ENCODE results near the gene CBL. TPM values are rescaled to one million over a fixed set of nuclear protein-coding genes. Genes with fewer than 3 reads are reported as not detected.

The CBL gene
- total RNA-seq, 1 donor = 9.0 TPM

GRCh38 chr11:119307974-119308373 is 101.8 kb downstream of the CBL start:
- H3K36me3 ChIP-seq (ENCODE audit: insufficient read depth, low read length) = peaks cover 25% of the 10 kb centered on the region
- no peaks in the 10 kb centered on the region for H3K79me2 ChIP-seq (ENCODE audit: insufficient read depth, low read length)
- H3K9me3 ChIP-seq (ENCODE audit: low read depth, low read length) = no peaks in the 10 kb centered on the region
- H2AFZ ChIP-seq (ENCODE audit: low read length) = no peak overlapping the region
- DNase-seq (ENCODE audit: insufficient read length, low spot score, missing footprints) = no peak
- no peaks in the 10 kb centered on the region for H4K20me1 ChIP-seq (ENCODE audit: insufficient read depth, low read length)
- H3K27ac ChIP-seq (ENCODE audit: low read depth, low read length) = no peak overlapping the region
- TF ChIP-seq CTCF (IDR thresholded peaks at IDR 0.05; ENCODE audit: extremely low read depth, low read depth, low read length) = no peak
- H3K4me2 ChIP-seq (ENCODE audit: insufficient read depth, low read length) = no peak overlapping the region
- H3K4me1 ChIP-seq (ENCODE audit: insufficient read depth, low read length) = peaks cover 15% of the 10 kb centered on the region
- no peak overlapping the region for H3K4me3 ChIP-seq (ENCODE audit: insufficient read depth, low read length)
- no peaks in the 10 kb centered on the region for H3K27me3 ChIP-seq (ENCODE audit: insufficient read depth, low read length)

DNA sequence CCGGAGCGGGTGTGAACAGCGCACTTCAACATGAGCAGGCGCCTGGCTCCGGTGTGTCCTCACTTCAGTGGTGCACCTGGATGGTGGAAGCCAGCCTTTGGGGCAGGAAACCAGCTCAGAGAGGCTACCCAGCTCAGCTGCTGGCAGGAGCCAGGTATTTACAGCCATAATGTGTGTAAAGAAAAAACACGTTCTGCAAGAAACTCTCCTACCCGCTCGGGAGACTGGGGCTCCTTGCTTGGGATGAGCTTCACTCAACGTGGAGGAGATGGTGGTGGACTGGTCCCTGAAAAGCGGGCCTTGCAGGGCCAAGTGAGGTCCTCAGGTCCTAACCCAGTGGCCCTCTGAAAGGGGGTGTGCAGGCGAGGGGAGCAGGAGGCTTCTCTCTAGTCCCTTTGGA is 103.3 kb downstream of the CBL start:
- H3K27ac ChIP-seq (ENCODE audit: low read depth, low read length) = no peak overlapping the region
- peaks cover 15% of the 10 kb centered on the region for H3K4me1 ChIP-seq (ENCODE audit: insufficient read depth, low read length)
- no peak overlapping the region for H3K4me2 ChIP-seq (ENCODE audit: insufficient read depth, low read length)
- peak; percentile 68 for DNase-seq (ENCODE audit: insufficient read length, low spot score, missing footprints)
- no peaks in the 10 kb centered on the region for H3K79me2 ChIP-seq (ENCODE audit: insufficient read depth, low read length)
- H2AFZ ChIP-seq (ENCODE audit: low read length) = no peak overlapping the region
- TF ChIP-seq CTCF (IDR thresholded peaks at IDR 0.05; ENCODE audit: extremely low read depth, low read depth, low read length) = no peak
- H3K9me3 ChIP-seq (ENCODE audit: low read depth, low read length) = no peaks in the 10 kb centered on the region
- H4K20me1 ChIP-seq (ENCODE audit: insufficient read depth, low read length) = no peaks in the 10 kb centered on the region
- H3K27me3 ChIP-seq (ENCODE audit: insufficient read depth, low read length) = no peaks in the 10 kb centered on the region
- H3K36me3 ChIP-seq (ENCODE audit: insufficient read depth, low read length) = peaks cover 16% of the 10 kb centered on the region
- H3K4me3 ChIP-seq (ENCODE audit: insufficient read depth, low read length) = no peak overlapping the region

DNA sequence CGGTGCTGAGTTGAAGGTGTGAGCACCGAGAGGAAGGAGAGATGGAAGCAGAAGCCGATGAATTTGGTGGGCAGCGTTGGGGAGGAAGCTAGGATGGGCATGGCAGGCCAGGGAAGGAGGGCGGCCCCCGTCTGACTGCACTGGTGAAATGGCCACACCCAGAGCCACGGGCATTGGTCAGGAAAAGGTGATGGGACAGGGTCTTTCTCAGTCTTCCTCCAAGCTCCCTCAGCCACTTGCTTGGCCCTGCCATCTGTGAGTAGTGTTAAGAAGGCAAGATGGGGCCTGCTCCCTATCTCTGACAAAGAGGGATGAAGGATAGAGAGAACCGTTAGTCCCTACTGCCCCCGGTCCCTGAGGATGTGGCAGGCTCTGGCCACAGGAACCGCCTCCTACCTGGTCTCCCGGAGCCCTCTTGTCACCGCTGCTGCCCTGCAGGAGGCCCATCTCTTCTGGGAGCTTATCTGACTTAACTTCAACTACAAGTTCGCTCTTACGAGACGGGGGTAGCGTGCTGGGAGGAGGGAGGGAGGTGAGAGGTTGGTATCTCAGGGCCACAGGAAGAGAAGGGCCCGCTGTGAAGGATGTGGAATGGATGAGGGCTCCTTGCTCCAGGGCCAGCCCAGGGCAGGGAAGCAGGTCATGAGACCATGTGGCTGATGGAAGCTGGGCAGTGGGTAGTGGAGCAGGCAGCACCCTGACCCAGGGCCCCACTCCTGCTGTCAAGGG is 104.0 kb downstream of the CBL start:
- peak; percentile 62 for DNase-seq (ENCODE audit: insufficient read length, low spot score, missing footprints)
- Histone ChIP-seq H2AFZ (ENCODE audit: low read length) (no peak overlapping the region), H3K4me2 (ENCODE audit: insufficient read depth, low read length) (no peak overlapping the region), H3K79me2 (ENCODE audit: insufficient read depth, low read length) (no peaks in the 10 kb centered on the region), H3K27me3 (ENCODE audit: insufficient read depth, low read length) (no peaks in the 10 kb centered on the region), H4K20me1 (ENCODE audit: insufficient read depth, low read length) (no peaks in the 10 kb centered on the region), H3K36me3 (ENCODE audit: insufficient read depth, low read length) (peaks cover 16% of the 10 kb centered on the region), H3K4me3 (ENCODE audit: insufficient read depth, low read length) (no peak overlapping the region), H3K9me3 (ENCODE audit: low read depth, low read length) (no peaks in the 10 kb centered on the region), H3K4me1 (ENCODE audit: insufficient read depth, low read length) (peaks cover 15% of the 10 kb centered on the region), H3K27ac (ENCODE audit: low read depth, low read length) (no peak overlapping the region)
- no peak for TF ChIP-seq CTCF (IDR thresholded peaks at IDR 0.05; ENCODE audit: extremely low read depth, low read depth, low read length)

DNA sequence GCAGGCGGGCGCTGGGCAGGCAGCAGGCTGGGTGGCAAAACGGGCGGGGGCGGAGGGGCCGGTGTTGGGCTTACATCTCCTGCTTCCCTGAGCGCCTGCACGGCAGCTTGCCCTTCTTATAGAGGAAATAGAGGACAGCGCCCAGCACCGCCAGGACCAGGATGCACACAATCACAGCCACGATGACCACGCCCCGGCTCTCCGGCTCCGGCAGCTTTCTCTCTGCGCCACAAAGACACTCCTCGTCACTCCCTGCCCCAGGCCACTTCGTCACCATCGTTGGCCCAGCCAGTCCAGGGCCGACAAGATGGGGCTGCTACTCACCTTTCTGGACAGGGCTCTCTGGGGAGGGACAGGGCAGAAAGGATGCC is 104.5 kb downstream of the CBL start:
- peaks cover 20% of the 10 kb centered on the region for H3K4me1 ChIP-seq (ENCODE audit: insufficient read depth, low read length)
- no peaks in the 10 kb centered on the region for H3K9me3 ChIP-seq (ENCODE audit: low read depth, low read length)
- H3K4me3 ChIP-seq (ENCODE audit: insufficient read depth, low read length) = no peak overlapping the region
- no peak overlapping the region for H3K27ac ChIP-seq (ENCODE audit: low read depth, low read length)
- H4K20me1 ChIP-seq (ENCODE audit: insufficient read depth, low read length) = no peaks in the 10 kb centered on the region
- H2AFZ ChIP-seq (ENCODE audit: low read length) = no peak overlapping the region
- H3K36me3 ChIP-seq (ENCODE audit: insufficient read depth, low read length) = peaks cover 12% of the 10 kb centered on the region
- H3K79me2 ChIP-seq (ENCODE audit: insufficient read depth, low read length) = no peaks in the 10 kb centered on the region
- TF ChIP-seq CTCF (IDR thresholded peaks at IDR 0.05; ENCODE audit: extremely low read depth, low read depth, low read length) = no peak
- no peaks in the 10 kb centered on the region for H3K27me3 ChIP-seq (ENCODE audit: insufficient read depth, low read length)
- DNase-seq (ENCODE audit: insufficient read length, low spot score, missing footprints) = peak; percentile 55
- H3K4me2 ChIP-seq (ENCODE audit: insufficient read depth, low read length) = no peak overlapping the region

All from osteoblast (primary cell).